HG03571 (cell line): ENCODE results near the gene TMEM120B.
"Not testable (repeated sequence)": the region's sequence is repeated elsewhere in the genome, so short reads cannot be mapped to it uniquely, and the experiment has no call there.

Source experiments
- ATAC-seq: cut with Tn5 transposase; IDR thresholded peaks from one replicate; pipeline ENCODE4 v1.9.1; 2021; ENCODE audit not compliant: unreplicated experiment

The TMEM120B gene

GRCh38 chr12:121738340-121738858 is 25.8 kb downstream of the TMEM120B start:
- no peak for ATAC-seq

- ATAC-seq, result no peak
Measured at GRCh38 chr12:121740847-121741246, 28.3 kb downstream of the TMEM120B start.

- no peak for ATAC-seq
Measured at GRCh38 chr12:121741743-121742142, 29.2 kb downstream of the TMEM120B start.

- not testable (repeated sequence) for ATAC-seq
Measured at GRCh38 chr12:121745545-121745944, 33.0 kb downstream of the TMEM120B start.

- ATAC-seq, result no peak
Measured at GRCh38 chr12:121748218-121748570, 35.6 kb downstream of the TMEM120B start.

- no peak for ATAC-seq
Measured at GRCh38 chr12:121748571-121749265, 36.2 kb downstream of the TMEM120B start.

GRCh38 chr12:121749267-121749666 is 36.7 kb downstream of the TMEM120B start:
- no peak for ATAC-seq

GRCh38 chr12:121750507-121750955 is 38.0 kb downstream of the TMEM120B start:
- no peak for ATAC-seq

- no peak for ATAC-seq
Measured at GRCh38 chr12:121751034-121751433, 38.5 kb downstream of the TMEM120B start.

GRCh38 chr12:121751749-121752351 is 39.3 kb downstream of the TMEM120B start:
- ATAC-seq, result no peak

GRCh38 chr12:121753844-121754264 is 41.3 kb downstream of the TMEM120B start:
- ATAC-seq, result no peak

GRCh38 chr12:121754836-121755235 is 42.3 kb downstream of the TMEM120B start:
- no peak for ATAC-seq

GRCh38 chr12:121755591-121755990 is 43.0 kb downstream of the TMEM120B start:
- ATAC-seq, result no peak

GRCh38 chr12:121758536-121758935 is 46.0 kb downstream of the TMEM120B start:
- ATAC-seq, result not testable (repeated sequence)

- ATAC-seq, result no peak
Measured at GRCh38 chr12:121762269-121762668, 49.7 kb downstream of the TMEM120B start.

- no peak for ATAC-seq
Measured at GRCh38 chr12:121764808-121765207, 52.3 kb downstream of the TMEM120B start.

- no peak for ATAC-seq
Measured at GRCh38 chr12:121765573-121765972, 53.0 kb downstream of the TMEM120B start.

GRCh38 chr12:121766290-121767039 is 53.9 kb downstream of the TMEM120B start:
- ATAC-seq, result no peak

- no peak for ATAC-seq
Measured at GRCh38 chr12:121767525-121768016, 55.0 kb downstream of the TMEM120B start.

- no peak for ATAC-seq
Measured at GRCh38 chr12:121769297-121769830, 56.8 kb downstream of the TMEM120B start.

GRCh38 chr12:121769831-121770301 is 57.3 kb downstream of the TMEM120B start:
- no peak for ATAC-seq
